Mononuclear cell (primary cell): ENCODE data around the gene ZNF646. TPM values are rescaled to one million over a fixed set of nuclear protein-coding genes. Genes with fewer than 3 reads are reported as not detected.

Experiments
- total RNA-seq: library from RNA; depleted of rRNA; stranded (reverse); fragments of >200 nt; gene quantifications from one replicate; pipeline ENCODE4 v1.2.3, GENCODE V29; 2012

Gene ZNF646
- total RNA-seq, 1 donor = 9.6 TPM

Other genes starting within 250 kb of the ZNF646 start
- gene BCL7C, start 180.3 kb upstream of the ZNF646 start, total RNA-seq = 17.0 TPM
- 0.21 TPM for gene CTF1, start 177.8 kb upstream of the ZNF646 start, total RNA-seq
- 5.4 TPM for gene FBXL19, start 150.8 kb upstream of the ZNF646 start, total RNA-seq
- gene ORAI3, start 125.4 kb upstream of the ZNF646 start, total RNA-seq = 11.3 TPM
- 16.1 TPM for gene SETD1A, start 116.7 kb upstream of the ZNF646 start, total RNA-seq
- 0.73 TPM for gene HSD3B7, start 89.2 kb upstream of the ZNF646 start, total RNA-seq
- gene STX1B, start 63.8 kb upstream of the ZNF646 start, total RNA-seq = 0.63 TPM
- 16.5 TPM for gene STX4, start 40.9 kb upstream of the ZNF646 start, total RNA-seq
- 10.7 TPM for gene ZNF668, start 182 bp upstream of the ZNF646 start, total RNA-seq
- 1.0 TPM for gene PRSS53, start 14.5 kb downstream of the ZNF646 start, total RNA-seq
- 27.1 TPM for gene VKORC1, start 20.4 kb downstream of the ZNF646 start, total RNA-seq
- 11.0 TPM for gene BCKDK, start 34.0 kb downstream of the ZNF646 start, total RNA-seq
- 76.5 TPM for gene KAT8, start 43.2 kb downstream of the ZNF646 start, total RNA-seq
- not detected for gene PRSS8, start 61.3 kb downstream of the ZNF646 start, total RNA-seq
- gene PRSS36, start 75.6 kb downstream of the ZNF646 start, total RNA-seq = 1.2 TPM
- gene FUS, start 105.7 kb downstream of the ZNF646 start, total RNA-seq = 183 TPM
- gene PYCARD, start 128.3 kb downstream of the ZNF646 start, total RNA-seq = 93.3 TPM
- gene TRIM72, start 139.7 kb downstream of the ZNF646 start, total RNA-seq = 0.10 TPM
- not detected for gene PYDC1, start 142.7 kb downstream of the ZNF646 start, total RNA-seq
- 127 TPM for gene ITGAM, start 185.6 kb downstream of the ZNF646 start, total RNA-seq